Ishikawa (cell line): Measurements from ENCODE around the gene SLC16A8.

ENCODE experiments used
- CREB1 ChIP-seq: IDR thresholded peaks from 2 replicates; pipeline ENCODE4 v1.6.1; 2012; ENCODE audit warnings: low read depth
- EGR1 ChIP-seq: IDR thresholded peaks from 2 replicates; pipeline ENCODE4 v1.6.1; 2012
- EP300 ChIP-seq: IDR thresholded peaks from 2 replicates; pipeline ENCODE4 v1.6.1; 2012; ENCODE audit warnings: borderline replicate concordance
- FOXM1 ChIP-seq: IDR thresholded peaks from 2 replicates; pipeline ENCODE4 v1.6.1; 2012; ENCODE audit warnings: low read depth, borderline replicate concordance
- NFIC ChIP-seq: IDR thresholded peaks from 2 replicates; pipeline ENCODE4 v1.6.1; 2012
- RAD21 ChIP-seq: IDR thresholded peaks from 2 replicates; pipeline ENCODE4 v1.6.1; 2012; ENCODE audit warnings: low read depth
- TAF1 ChIP-seq: IDR thresholded peaks from 2 replicates; pipeline ENCODE4 v1.6.1; 2012; ENCODE audit warnings: low read depth, mild to moderate bottlenecking
- TF ChIP-seq, protein P1 (sequence below): IDR thresholded peaks from 2 replicates; pipeline ENCODE4 v1.6.1; 2012

DNA sequence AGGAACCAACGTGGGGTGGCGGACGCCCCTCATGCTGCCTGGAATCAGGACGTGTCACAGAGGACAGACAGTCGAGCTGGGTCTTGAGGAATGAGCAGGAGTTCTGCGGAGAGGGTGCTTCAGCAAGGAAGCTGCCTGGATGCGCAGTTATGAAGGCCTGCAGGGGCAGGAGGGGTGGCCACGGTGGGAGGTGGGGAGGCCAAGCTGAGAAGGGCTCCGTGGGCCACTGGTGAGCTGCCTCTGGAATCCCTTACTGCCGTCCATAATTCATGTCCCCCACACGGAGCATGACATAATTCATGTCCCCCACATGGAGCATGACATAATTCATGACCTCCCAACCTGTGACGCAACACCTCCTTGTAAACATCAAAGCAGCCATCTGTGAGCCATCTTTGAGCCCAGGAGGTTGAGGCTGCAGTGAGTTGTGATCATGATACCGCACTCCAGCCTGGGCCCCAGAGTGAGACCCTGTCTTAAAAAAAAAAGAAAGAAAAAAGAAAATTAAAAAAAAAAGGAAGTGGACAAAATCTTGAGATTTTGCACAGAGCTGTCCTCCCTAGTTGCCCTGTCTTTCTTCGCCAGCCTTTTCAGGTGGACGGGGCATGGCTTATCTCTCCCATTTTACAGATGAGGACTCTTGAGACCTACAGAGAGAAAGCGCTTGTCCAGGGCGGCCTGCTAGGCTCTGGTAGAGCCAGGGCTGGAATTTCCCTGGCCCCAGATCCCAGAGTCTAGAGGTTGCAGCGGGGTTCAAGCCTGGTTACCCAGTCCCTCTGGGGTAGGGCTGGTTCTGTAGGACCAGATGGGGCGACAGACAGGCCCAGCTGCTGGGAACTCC lies 51.1 kb downstream of the SLC16A8 start:
- TF ChIP-seq EGR1 (no peak), CREB1 (no peak), FOXM1 (no peak), RAD21 (no peak), EP300 (no peak), TAF1 (no peak), NFIC (no peak)
- TF ChIP-seq, protein P1, sequence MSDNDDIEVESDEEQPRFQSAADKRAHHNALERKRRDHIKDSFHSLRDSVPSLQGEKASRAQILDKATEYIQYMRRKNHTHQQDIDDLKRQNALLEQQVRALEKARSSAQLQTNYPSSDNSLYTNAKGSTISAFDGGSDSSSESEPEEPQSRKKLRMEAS = no peak
